Measurements from ENCODE around the gene ZNF688. TPM values are rescaled to one million over a fixed set of nuclear protein-coding genes. Genes with fewer than 3 reads are reported as not detected.
A peak's percentile ranks its signal among the peaks of the same experiment; 100 is the strongest.

Gene ZNF688
- total RNA-seq (12.1 TPM), polyA plus RNA-seq (10 to 100 TPM; 34.5 to 59.1 (median 50.5) TPM)

- Mint-ChIP-seq H3K4me3 (peak within 1 kb of the TSS; percentile 93 to 99 (median 94)), H3K36me3 (no peaks in the 10 kb centered on the region), H3K27me3 (no peaks in the 10 kb centered on the region), H3K4me1 (peaks cover 17 to 48% (median 27%) of the 10 kb centered on the region in 4 donors), H3K27ac (peak within 1 kb of the TSS; percentile 95 to 99 (median 97)), H3K9me3 (no peaks in the 10 kb centered on the region)
- Histone ChIP-seq H3K4me3 (ENCODE audit: low read depth, low read length) (peak within 1 kb of the TSS; percentile 88), H3K4me1 (ENCODE audit: control insufficient read depth, insufficient read depth, low read length, poor library complexity, severe bottlenecking) (peaks cover 50% of the 10 kb centered on the region), H3K36me3 (ENCODE audit: control insufficient read depth, insufficient read depth, low read length) (no peaks in the 10 kb centered on the region), H3K27ac (ENCODE audit: insufficient read depth, low read length, poor library complexity, severe bottlenecking) (peak within 1 kb of the TSS; percentile 97), H3K27me3 (ENCODE audit: control insufficient read depth, insufficient read depth, low read length) (no peaks in the 10 kb centered on the region), H3K9me3 (ENCODE audit: control insufficient read depth in 2 of 2, low read length in 2 of 2) (no peaks in the 10 kb centered on the region)
- peak; percentile 82 to 83 for ATAC-seq (ENCODE audit: low read depth in 2 of 2)
- DNase-seq, result peak; percentile 95 to 99 (median 97)
These were observed at the start of gene ZNF688 for GRCh38 chr16:30571445-30572322. ZNF688 (minus strand) TSS chr16:30571714; CDS start chr16:30571629, 85 bp downstream.

- ATAC-seq (ENCODE audit: low read depth in 2 of 2) (no peak), DNase-seq (no peak)
- H3K27ac Mint-ChIP-seq, result no peak overlapping the region
- Histone ChIP-seq H3K27ac (ENCODE audit: insufficient read depth, low read length, poor library complexity, severe bottlenecking) (no peak overlapping the region), H3K4me1 (ENCODE audit: control insufficient read depth, insufficient read depth, low read length, poor library complexity, severe bottlenecking) (no peaks in the 10 kb centered on the region), H3K27me3 (ENCODE audit: control insufficient read depth, insufficient read depth, low read length) (peaks cover 8% of the 10 kb centered on the region), H3K9me3 (ENCODE audit: control insufficient read depth in 2 of 2, low read length in 2 of 2) (no peaks in the 10 kb centered on the region), H3K4me3 (ENCODE audit: low read depth, low read length) (no peak overlapping the region), H3K36me3 (ENCODE audit: control insufficient read depth, insufficient read depth, low read length) (no peaks in the 10 kb centered on the region)
- no peak overlapping the region for H3K4me3 Mint-ChIP-seq
- H3K27me3 Mint-ChIP-seq, result peaks cover 37% of the 10 kb centered on the region
- peaks cover 0 to 1% (median 0%) of the 10 kb centered on the region in 7 donors for H3K9me3 Mint-ChIP-seq
- no peaks in the 10 kb centered on the region for H3K4me1 Mint-ChIP-seq
- no peaks in the 10 kb centered on the region for H3K36me3 Mint-ChIP-seq
These were observed 48.7 kb upstream of the ZNF688 start for GRCh38 chr16:30620169-30620568.

- H3K27me3 Mint-ChIP-seq, result peaks cover 37% of the 10 kb centered on the region
These were observed 48.1 kb upstream of the ZNF688 start for GRCh38 chr16:30619638-30620037.

GRCh38 chr16:30619202-30619601 is 47.7 kb upstream of the ZNF688 start:
- Histone ChIP-seq H3K27me3 (ENCODE audit: control insufficient read depth, insufficient read depth, low read length) (peaks cover 8% of the 10 kb centered on the region), H3K4me1 (ENCODE audit: control insufficient read depth, insufficient read depth, low read length, poor library complexity, severe bottlenecking) (no peaks in the 10 kb centered on the region), H3K27ac (ENCODE audit: insufficient read depth, low read length, poor library complexity, severe bottlenecking) (no peak overlapping the region), H3K9me3 (ENCODE audit: control insufficient read depth in 2 of 2, low read length in 2 of 2) (no peaks in the 10 kb centered on the region), H3K36me3 (ENCODE audit: control insufficient read depth, insufficient read depth, low read length) (no peaks in the 10 kb centered on the region), H3K4me3 (ENCODE audit: low read depth, low read length) (no peak overlapping the region)
- no peaks in the 10 kb centered on the region for H3K4me1 Mint-ChIP-seq
- H3K36me3 Mint-ChIP-seq, result no peaks in the 10 kb centered on the region
- ATAC-seq (ENCODE audit: low read depth in 2 of 2), result no peak
- no peak for DNase-seq
- no peak overlapping the region for H3K27ac Mint-ChIP-seq
- H3K9me3 Mint-ChIP-seq, result peaks cover 0 to 1% (median 0%) of the 10 kb centered on the region in 7 donors
- peaks cover 37% of the 10 kb centered on the region for H3K27me3 Mint-ChIP-seq
- no peak overlapping the region for H3K4me3 Mint-ChIP-seq

More at GRCh38 chr16:30619638-30620037, 48.1 kb upstream of the ZNF688 start:
- ATAC-seq (ENCODE audit: low read depth in 2 of 2) (no peak), DNase-seq (no peak)
- Mint-ChIP-seq H3K36me3 (no peaks in the 10 kb centered on the region), H3K27ac (peak overlapping the region in 1 of 3 donors; percentile 39), H3K4me3 (no peak overlapping the region), H3K9me3 (peaks cover 0 to 1% (median 0%) of the 10 kb centered on the region in 7 donors), H3K4me1 (no peaks in the 10 kb centered on the region)
- no peaks in the 10 kb centered on the region for H3K9me3 ChIP-seq (ENCODE audit: control insufficient read depth in 2 of 2, low read length in 2 of 2)
- H3K36me3 ChIP-seq (ENCODE audit: control insufficient read depth, insufficient read depth, low read length), result no peaks in the 10 kb centered on the region
- H3K4me1 ChIP-seq (ENCODE audit: control insufficient read depth, insufficient read depth, low read length, poor library complexity, severe bottlenecking), result no peaks in the 10 kb centered on the region
- peaks cover 8% of the 10 kb centered on the region for H3K27me3 ChIP-seq (ENCODE audit: control insufficient read depth, insufficient read depth, low read length)
- H3K4me3 ChIP-seq (ENCODE audit: low read depth, low read length), result no peak overlapping the region
- no peak overlapping the region for H3K27ac ChIP-seq (ENCODE audit: insufficient read depth, low read length, poor library complexity, severe bottlenecking)

GRCh38 chr16:30615358-30616091 is 44.0 kb upstream of the ZNF688 start:
- Histone ChIP-seq H3K9me3 (ENCODE audit: control insufficient read depth in 2 of 2, low read length in 2 of 2) (no peaks in the 10 kb centered on the region), H3K4me3 (ENCODE audit: low read depth, low read length) (no peak overlapping the region), H3K36me3 (ENCODE audit: control insufficient read depth, insufficient read depth, low read length) (no peaks in the 10 kb centered on the region), H3K27me3 (ENCODE audit: control insufficient read depth, insufficient read depth, low read length) (peaks cover 6% of the 10 kb centered on the region), H3K27ac (ENCODE audit: insufficient read depth, low read length, poor library complexity, severe bottlenecking) (no peak overlapping the region), H3K4me1 (ENCODE audit: control insufficient read depth, insufficient read depth, low read length, poor library complexity, severe bottlenecking) (peaks cover 1% of the 10 kb centered on the region)
- Mint-ChIP-seq H3K4me3 (no peak overlapping the region), H3K4me1 (peaks cover under 1 to 2% (median 1%) of the 10 kb centered on the region in 4 donors), H3K9me3 (no peaks in the 10 kb centered on the region), H3K27me3 (peaks cover 7% of the 10 kb centered on the region), H3K27ac (no peak overlapping the region), H3K36me3 (no peaks in the 10 kb centered on the region)
- ATAC-seq (ENCODE audit: low read depth in 2 of 2) (peak; percentile 79 to 82), DNase-seq (peak; percentile 52 to 82 (median 59))

GRCh38 chr16:30609926-30610839 is 38.7 kb upstream of the ZNF688 start, which contains the start of gene ZNF689:
ZNF689 (minus strand) TSS chr16:30610389; CDS start chr16:30610041, 348 bp downstream.
- peak; percentile 93 to 97 (median 95) for DNase-seq
- Histone ChIP-seq H3K4me1 (ENCODE audit: control insufficient read depth, insufficient read depth, low read length, poor library complexity, severe bottlenecking) (peaks cover 20% of the 10 kb centered on the region), H3K4me3 (ENCODE audit: low read depth, low read length) (peak within 1 kb of the TSS; percentile 86), H3K36me3 (ENCODE audit: control insufficient read depth, insufficient read depth, low read length) (peaks cover 10% of the 10 kb centered on the region), H3K27ac (ENCODE audit: insufficient read depth, low read length, poor library complexity, severe bottlenecking) (peak within 1 kb of the TSS; percentile 93), H3K9me3 (ENCODE audit: control insufficient read depth in 2 of 2, low read length in 2 of 2) (no peaks in the 10 kb centered on the region), H3K27me3 (ENCODE audit: control insufficient read depth, insufficient read depth, low read length) (no peaks in the 10 kb centered on the region)
- Mint-ChIP-seq H3K4me3 (peak within 1 kb of the TSS; percentile 95 to 97 (median 96)), H3K27ac (peak within 1 kb of the TSS; percentile 96 to 97 (median 96)), H3K9me3 (no peaks in the 10 kb centered on the region), H3K27me3 (no peaks in the 10 kb centered on the region), H3K36me3 (peaks cover 15% of the 10 kb centered on the region), H3K4me1 (peaks cover 11 to 29% (median 17%) of the 10 kb centered on the region in 4 donors)
- ATAC-seq (ENCODE audit: low read depth in 2 of 2), result peak; percentile 89
